NCI-H446 (cell line): ENCODE data around the gene TANC2.
"Not testable (repeated sequence)": the region's sequence is repeated elsewhere in the genome, so short reads cannot be mapped to it uniquely, and the experiment has no call there.

Source experiments
- DNase-seq, 2 experiments: peaks; one replicate each; lab custom pipeline; 2025; lab: John Stamatoyannopoulos, UW

Gene TANC2

DNA sequence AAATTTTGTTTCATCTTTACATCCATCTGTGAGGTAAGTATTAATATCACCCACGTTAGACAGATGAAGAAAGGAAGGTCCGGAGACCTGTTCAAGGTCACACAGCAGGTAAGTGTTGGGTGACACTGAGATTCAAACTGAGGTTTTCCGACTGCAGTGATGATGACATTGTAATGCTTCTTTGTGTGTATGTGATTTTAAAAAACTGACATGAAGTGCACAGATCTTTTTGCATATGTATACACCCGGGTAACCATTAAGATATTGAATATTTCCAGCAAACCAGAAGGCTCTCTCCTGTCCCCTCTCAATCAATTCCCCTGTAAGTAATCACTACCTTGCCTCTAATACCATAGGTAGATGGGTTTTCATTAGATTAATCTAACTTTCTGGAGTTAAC, 1.5 kb upstream of the TANC2 start:
- no peak for DNase-seq

- no peak for DNase-seq
Observed at GRCh38 chr17:62965174-62965685, 805 bp upstream of the TANC2 start.

DNA sequence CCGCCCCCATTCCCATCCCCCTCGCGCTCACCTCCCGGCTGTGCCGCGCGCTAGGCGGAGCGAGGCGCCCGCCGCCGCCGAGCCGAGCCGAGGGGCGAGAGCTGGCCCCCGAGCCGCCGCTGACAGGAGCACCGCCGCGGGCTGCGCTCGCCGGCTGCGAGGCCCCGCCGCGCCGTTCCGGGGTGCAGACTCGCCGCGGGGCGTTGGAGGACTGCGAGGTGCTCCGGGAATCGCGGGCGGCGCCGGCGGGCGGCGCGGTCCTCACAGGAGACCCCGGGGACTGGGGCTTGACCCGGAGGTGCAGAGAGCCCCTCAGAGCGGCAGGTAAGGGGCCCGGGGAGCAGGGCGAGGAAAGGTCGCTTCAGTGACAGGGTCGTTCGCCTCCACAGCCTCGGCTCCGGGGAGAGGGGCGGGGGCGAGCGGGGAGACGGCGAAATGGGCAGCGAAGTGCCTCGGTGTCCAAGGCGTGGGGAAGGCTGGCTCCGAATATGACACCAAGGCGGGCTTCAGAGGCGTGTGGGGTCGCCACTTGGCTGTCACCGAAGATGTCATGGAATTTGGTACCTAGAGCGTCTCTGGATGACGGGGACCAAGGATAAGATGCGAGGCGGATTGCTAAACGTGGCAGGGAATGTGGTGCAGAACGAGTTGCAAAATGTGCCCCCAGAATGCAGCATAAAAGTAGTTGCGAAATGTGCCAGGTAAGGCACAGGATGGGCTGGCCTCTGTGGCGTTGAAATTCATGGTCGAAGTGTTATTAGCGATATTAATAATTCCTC, 580 bp downstream of the TANC2 start:
- DNase-seq, result peak in 1 of 2 experiments; percentile 43

DNA sequence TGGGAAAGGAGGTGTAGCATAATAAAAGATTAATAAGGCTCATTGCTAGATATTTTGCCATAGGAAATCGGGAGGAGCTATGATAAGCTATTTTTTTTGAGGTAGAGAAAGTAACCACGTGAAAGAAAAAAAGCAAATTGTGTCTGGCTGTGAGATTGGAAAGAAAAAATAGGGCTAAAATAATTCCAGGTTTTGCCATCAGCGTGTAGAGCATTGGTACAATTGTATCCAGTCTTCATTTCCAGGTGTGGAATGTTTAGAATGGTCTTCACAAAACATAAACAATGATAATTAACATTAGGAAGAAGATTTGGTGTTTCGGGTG, 1.1 kb downstream of the TANC2 start:
- DNase-seq, result no peak

- peak; percentile 17 to 77 for DNase-seq
Observed at GRCh38 chr17:62968445-62968923, 2.4 kb downstream of the TANC2 start.

DNA sequence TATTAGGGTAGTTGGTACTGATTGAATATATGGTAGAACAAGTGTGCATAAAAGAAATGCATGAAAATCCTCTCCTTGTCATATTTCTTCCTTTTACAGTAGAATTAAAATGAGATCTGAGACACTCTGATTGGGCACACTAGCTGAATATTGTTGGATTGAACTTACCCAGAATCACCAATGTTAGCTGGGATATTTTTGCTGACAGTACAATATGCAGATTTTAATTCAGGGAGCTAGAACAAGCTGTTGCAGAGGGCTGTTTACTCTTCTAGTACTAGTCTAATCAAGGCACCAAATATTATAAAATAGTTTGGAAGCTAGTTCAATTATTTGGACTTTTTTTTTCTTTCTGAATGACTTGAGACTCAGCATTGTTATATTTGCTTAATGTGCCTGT, 4.6 kb downstream of the TANC2 start:
- no peak for DNase-seq

- DNase-seq, result no peak
Observed at GRCh38 chr17:62971853-62972252, 5.8 kb downstream of the TANC2 start.

GRCh38 chr17:62974788-62975187, 8.8 kb downstream of the TANC2 start:
- no peak for DNase-seq

GRCh38 chr17:62975206-62975605, 9.2 kb downstream of the TANC2 start:
- no peak for DNase-seq

- not testable (repeated sequence) for DNase-seq
Observed at GRCh38 chr17:62976643-62977231, 10.7 kb downstream of the TANC2 start.

DNA sequence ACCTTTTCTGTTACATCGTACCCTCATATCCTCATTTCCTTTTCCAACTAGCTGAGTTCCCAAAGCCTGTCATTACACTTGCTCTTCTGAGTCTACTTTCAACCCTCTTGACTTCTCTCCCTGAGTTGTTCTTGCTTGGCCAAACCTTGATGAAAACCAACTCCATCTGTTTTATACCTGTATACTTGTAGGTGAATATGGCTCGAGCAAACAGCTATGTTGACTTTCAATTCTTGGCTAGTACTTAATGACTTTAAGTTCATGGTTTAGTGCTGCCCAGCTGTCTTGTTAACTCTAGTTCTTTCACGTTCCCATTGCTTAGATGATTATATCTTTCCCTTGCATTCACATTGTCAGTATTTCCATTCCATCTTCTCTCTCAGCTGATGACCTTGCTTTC, 14.8 kb downstream of the TANC2 start:
- no peak for DNase-seq

GRCh38 chr17:62981933-62982332, 15.9 kb downstream of the TANC2 start:
- DNase-seq, result no peak

DNA sequence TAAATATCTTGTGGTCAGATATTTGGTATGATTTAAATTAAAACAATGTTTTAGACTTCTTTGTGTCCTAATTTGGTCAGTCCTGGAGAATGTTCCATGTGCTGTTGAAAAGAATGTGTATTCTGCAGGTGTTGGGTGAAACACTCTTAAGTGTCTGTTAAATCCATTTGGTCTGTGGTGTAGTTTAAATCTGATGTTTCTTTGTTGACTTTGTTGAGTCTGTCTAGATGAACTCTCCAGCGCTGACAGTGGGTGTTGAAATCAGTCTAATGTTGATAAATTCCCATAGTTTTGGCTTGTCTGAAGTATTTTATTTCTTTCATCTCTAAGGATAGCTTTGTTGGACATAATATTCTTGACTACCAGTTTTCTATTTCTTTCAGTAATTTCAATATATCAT, 18.8 kb downstream of the TANC2 start:
- no peak for DNase-seq

DNA sequence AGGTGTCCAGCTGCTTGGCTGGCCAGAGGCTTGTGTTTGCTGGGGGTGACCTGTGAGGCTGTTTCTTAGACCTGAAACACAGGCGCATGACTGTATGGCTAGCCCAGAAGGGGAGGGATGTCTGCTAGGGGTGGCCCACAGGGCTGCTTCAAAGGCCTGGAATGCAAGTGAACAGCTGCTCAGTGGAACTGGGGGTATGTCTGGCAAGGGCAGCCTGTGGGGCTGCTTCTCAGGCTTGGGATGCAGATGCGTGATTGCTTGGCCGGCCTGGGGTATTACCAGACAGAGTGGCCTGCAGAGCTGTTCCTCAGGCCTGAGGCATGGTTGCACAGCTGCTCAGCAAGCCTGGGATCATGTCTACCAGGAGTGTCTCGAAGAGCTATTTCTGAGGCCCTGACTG, 20.5 kb downstream of the TANC2 start:
- no peak for DNase-seq

DNA sequence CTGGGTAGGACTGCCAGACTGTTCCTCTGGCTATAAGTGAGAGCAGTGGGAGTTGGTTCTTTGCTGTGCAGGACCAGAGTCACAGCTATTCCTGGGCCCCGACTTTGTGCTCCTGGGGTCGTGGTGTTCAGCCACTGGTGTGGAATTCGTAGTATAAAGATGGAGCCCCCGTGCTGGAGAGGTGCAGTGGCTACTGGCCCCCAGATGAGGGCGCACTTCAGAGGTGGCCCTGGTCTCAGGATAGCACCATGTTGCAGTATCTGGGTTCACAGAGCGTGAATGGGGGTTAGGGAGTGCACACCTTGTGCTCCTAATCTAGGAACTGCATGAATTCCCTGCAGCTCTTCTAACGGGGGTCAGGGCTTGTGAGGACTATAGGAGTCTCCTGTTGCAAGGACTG, 21.1 kb downstream of the TANC2 start:
- DNase-seq, result no peak

GRCh38 chr17:62989501-62989900, 23.5 kb downstream of the TANC2 start:
- no peak for DNase-seq

DNA sequence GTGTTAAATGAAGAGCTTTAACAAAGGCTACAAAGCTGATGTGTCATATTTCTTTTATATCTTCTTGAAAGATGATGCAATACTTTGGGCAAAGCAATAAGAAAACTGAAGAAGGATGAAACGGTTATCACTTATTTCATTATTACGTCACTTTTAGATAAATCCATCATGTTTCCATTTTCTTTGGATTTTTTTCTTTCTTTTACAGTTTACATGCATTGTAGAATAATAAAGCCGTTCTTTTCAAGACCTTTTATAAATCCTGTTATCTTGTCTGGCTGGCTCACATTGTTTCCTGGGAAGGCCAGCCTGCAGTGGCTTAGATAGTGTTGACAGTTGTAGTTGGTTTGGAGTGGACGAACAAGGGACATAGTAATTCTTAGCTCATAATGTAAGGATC, 28.9 kb downstream of the TANC2 start:
- no peak for DNase-seq

DNA sequence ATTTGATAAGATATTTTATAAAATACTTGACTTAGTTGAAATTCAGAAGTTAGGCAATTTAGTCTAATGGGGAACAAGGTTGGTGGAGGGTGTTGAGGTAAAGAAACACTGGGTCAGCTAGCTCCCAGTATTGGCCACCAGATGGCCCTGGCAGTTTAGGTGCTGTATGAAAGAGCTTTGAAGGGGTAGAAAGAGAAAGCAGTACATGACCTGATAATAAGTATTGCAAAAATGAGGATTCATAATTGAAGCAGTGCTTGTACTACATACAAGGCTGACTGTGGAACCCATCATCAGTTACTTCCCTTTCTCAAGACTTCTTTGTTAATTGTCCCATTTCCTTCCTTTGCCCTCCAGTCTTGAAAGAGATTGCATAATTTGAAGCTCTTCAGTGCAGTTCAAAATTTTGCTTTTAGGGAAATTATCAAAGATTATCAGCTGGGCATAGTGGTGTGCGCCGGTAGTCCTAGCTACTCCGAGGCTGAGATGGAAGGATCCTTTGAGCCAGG, 29.4 kb downstream of the TANC2 start:
- DNase-seq, result peak in 1 of 2 experiments; percentile 24

GRCh38 chr17:62996221-62996620, 30.2 kb downstream of the TANC2 start:
- no peak for DNase-seq

GRCh38 chr17:62998166-62998565, 32.1 kb downstream of the TANC2 start:
- DNase-seq, result no peak

DNA sequence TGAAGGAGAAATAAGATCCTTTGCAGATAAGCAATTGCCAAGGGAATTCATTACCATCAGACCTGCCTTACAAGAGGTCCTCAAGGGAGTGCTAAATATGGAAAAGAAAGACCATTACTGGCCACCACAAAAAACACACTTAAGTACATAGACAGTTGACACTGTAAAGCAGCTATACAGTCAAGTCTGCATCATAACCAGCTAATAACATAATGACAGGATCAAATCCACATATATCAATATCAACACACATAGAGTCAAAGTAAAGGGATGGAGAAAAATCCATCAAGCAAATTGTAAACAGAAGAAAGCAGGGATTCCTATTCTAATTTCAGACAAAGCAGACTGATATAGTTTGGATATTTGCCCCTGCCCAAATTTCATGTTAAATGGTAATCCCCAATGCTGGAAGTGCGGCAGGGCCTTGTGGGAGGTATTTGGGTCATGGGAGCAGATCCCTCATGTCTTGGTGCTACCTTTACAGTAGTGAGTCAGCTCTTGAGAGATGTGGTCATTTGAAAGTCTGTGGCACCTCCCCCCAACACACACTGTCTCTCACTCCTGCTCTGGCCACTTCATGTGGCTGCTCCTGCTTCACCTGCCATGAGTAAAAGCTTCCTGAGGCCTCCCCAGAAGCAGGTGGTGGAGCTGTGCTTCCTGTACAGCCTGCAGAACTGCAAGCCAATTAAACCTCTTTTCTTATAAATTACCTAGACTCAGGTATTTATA, 32.8 kb downstream of the TANC2 start:
- no peak for DNase-seq

GRCh38 chr17:62999736-63000135, 33.7 kb downstream of the TANC2 start:
- no peak for DNase-seq
